Ascending aorta (tissue), 2 donors: ENCODE data around the gene CACNA2D1. TPM values are rescaled to one million over a fixed set of nuclear protein-coding genes. Genes with fewer than 3 reads are reported as not detected.

ENCODE experiments used
- DNase-seq, 2 donors: peaks; one replicate each; pipeline ENCODE4 v3.0.0-alpha.2; 2019; ENCODE audit warnings: low spot score in 2 of 2
- H3K27ac ChIP-seq, 2 donors: fragments of 200-600 bp; sonication (generic); one replicate each; pipeline ENCODE4 v1.5.1; 2016 to 2017; ENCODE audit warnings: mild to moderate bottlenecking in 1 of 2
- H3K27me3 ChIP-seq: fragments of 200-600 bp; sonication (generic); one replicate; pipeline ENCODE4 v1.5.1; 2017
- H3K36me3 ChIP-seq, 2 donors: fragments of 200-600 bp; sonication (generic); one replicate each; pipeline ENCODE4 v1.5.1; 2016
- H3K4me1 ChIP-seq, 2 donors: fragments of 200-600 bp; sonication (generic); one replicate each; pipeline ENCODE4 v1.5.1; 2016 to 2017; ENCODE audit warnings: mild to moderate bottlenecking in 1 of 2
- H3K4me3 ChIP-seq, 2 donors: fragments of 200-600 bp; sonication (generic); one replicate each; pipeline ENCODE4 v1.5.1; 2016 to 2017; ENCODE audit warnings: mild to moderate bottlenecking in 1 of 2
- H3K9me3 ChIP-seq, 2 donors: fragments of 200-600 bp; sonication (generic); one replicate each; pipeline ENCODE4 v1.5.1; 2016
- CTCF ChIP-seq, 3 experiments: fragments of 200-600 bp in 2 of 3; fragments of 450-650 bp in 1 of 3; sonication (generic) in 2 of 3; IDR thresholded peaks; one replicate each; pipeline ENCODE4 v1.5.1; 2016 to 2019; ENCODE audit warnings: antibody characterized with exemption in 3 of 3, mild to moderate bottlenecking in 1 of 3, moderate library complexity in 1 of 3
- intact Hi-C: fragments of 100-400 bp; cut with DNase I; formaldehyde crosslinking; loops from one replicate; pipeline ENCODE4 v1.15.1; 2023
- total RNA-seq: library from RNA; depleted of rRNA; stranded (reverse); fragments of >200 nt; gene quantifications from one replicate; pipeline ENCODE4 v1.1.0, GENCODE V29; 2016

CACNA2D1 gene
- total RNA-seq, 1 donor from 2014 or later = 17.3 TPM

- Histone ChIP-seq H3K27ac (no peak overlapping the region), H3K4me3 (no peak overlapping the region), H3K4me1 (no peaks in the 10 kb centered on the region), H3K9me3 (no peaks in the 10 kb centered on the region), H3K36me3 (no peaks in the 10 kb centered on the region), H3K27me3 (no peaks in the 10 kb centered on the region)
- intact Hi-C loops = no loop called here
- no peak for TF ChIP-seq CTCF (IDR thresholded peaks at IDR 0.05)
- DNase-seq = no peak
Observed at GRCh38 chr7:81932936-81933335, 510.6 kb downstream of the CACNA2D1 start.

DNA sequence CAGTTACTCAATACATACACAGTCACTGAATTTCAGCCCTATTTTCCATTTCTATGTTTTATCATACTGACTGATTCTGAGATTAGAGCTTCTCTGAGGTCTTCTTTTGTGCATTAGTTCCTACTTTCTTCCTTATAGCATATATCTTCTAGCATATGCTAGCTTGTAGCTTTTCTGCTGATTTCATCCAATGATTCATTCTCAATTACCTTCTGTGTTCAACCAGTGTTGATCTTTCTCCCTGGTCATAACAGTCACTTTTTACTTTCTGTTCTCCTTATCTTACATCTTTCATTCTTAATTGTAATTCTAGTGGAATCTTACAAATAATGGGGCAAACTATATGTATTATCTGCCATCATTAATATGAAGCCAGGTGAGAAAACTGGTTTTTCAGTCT is 514.2 kb downstream of the CACNA2D1 start:
- H3K4me3 ChIP-seq = no peak overlapping the region
- H3K36me3 ChIP-seq = no peaks in the 10 kb centered on the region
- H3K27ac ChIP-seq = no peak overlapping the region
- DNase-seq = no peak
- H3K9me3 ChIP-seq = no peaks in the 10 kb centered on the region
- intact Hi-C loops = no loop called here
- no peaks in the 10 kb centered on the region for H3K27me3 ChIP-seq
- no peak for TF ChIP-seq CTCF (IDR thresholded peaks at IDR 0.05)
- no peaks in the 10 kb centered on the region for H3K4me1 ChIP-seq

DNA sequence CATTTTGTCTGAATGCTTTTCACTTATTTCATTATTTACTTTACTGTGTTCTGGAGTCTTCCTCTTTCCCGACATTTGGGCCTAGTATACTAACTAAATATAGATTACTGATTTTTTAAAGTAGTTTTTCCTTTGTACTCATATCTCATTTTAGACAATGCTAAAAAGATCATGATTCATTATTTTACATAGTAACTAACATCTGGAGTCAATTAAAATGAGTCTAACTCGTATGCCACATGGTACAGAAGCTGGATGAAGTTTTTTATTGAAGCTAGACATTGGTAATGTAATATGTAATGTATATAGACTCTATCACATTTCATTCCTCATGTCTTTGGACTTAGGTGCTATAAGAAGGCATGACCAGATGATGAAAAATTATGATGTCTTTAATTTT is 517.4 kb downstream of the CACNA2D1 start:
- no peaks in the 10 kb centered on the region for H3K9me3 ChIP-seq
- intact Hi-C loops = no loop called here
- no peaks in the 10 kb centered on the region for H3K36me3 ChIP-seq
- no peak overlapping the region for H3K27ac ChIP-seq
- no peaks in the 10 kb centered on the region for H3K4me1 ChIP-seq
- no peaks in the 10 kb centered on the region for H3K27me3 ChIP-seq
- no peak for DNase-seq
- TF ChIP-seq CTCF (IDR thresholded peaks at IDR 0.05) = no peak
- no peak overlapping the region for H3K4me3 ChIP-seq

DNA sequence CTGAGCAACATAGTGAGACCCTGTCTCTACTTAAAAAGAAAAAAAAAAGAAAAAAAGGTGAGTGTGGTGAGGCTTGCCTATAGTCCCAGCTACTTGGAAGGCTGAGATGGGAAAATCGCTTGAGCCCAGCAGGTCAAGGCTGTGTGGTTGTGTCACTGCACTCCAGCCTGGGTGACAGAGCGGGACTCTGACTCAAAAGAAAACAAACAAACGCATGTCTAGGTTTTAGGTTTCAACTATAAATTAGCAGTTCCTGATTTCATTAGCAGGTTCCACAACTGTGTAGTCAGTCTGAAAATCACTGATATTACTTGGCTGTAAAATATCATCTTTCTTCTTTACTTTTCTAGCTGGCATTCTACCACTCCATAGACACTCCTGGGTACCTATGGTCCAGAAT is 518.0 kb downstream of the CACNA2D1 start:
- no peak overlapping the region for H3K4me3 ChIP-seq
- H3K9me3 ChIP-seq = no peaks in the 10 kb centered on the region
- no peaks in the 10 kb centered on the region for H3K27me3 ChIP-seq
- DNase-seq = no peak
- TF ChIP-seq CTCF (IDR thresholded peaks at IDR 0.05) = no peak
- H3K4me1 ChIP-seq = no peaks in the 10 kb centered on the region
- H3K36me3 ChIP-seq = no peaks in the 10 kb centered on the region
- H3K27ac ChIP-seq = no peak overlapping the region
- intact Hi-C loops = no loop called here

DNA sequence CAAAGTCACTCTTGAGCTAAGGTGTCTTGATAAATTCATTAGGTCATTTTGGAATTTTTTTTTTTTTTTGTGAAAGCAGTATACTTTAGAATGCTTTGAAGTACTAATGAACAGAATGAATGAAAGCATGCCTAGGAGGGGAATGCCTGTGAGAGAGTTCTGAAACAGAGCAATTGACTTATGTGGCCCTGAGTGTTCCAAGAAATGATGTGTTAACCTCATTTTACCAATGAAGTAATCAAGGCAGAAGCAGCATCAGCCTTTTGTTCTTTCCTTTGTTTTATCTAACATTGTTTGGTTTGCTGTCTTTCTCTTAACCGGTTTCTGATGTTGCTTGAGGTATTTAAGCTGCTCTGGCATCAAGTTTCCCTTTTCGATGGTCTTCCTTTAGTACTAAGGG is 519.1 kb downstream of the CACNA2D1 start:
- Histone ChIP-seq H3K4me3 (no peak overlapping the region), H3K27me3 (no peaks in the 10 kb centered on the region), H3K27ac (no peak overlapping the region), H3K36me3 (no peaks in the 10 kb centered on the region), H3K4me1 (no peaks in the 10 kb centered on the region), H3K9me3 (no peaks in the 10 kb centered on the region)
- no peak for DNase-seq
- intact Hi-C loops = no loop called here
- TF ChIP-seq CTCF (IDR thresholded peaks at IDR 0.05) = no peak

GRCh38 chr7:81919494-81919893 is 524.1 kb downstream of the CACNA2D1 start:
- H3K27ac ChIP-seq = no peak overlapping the region
- no peak for TF ChIP-seq CTCF (IDR thresholded peaks at IDR 0.05)
- no peak for DNase-seq

More at GRCh38 chr7:81919494-81919893, 524.1 kb downstream of the CACNA2D1 start:
- no peaks in the 10 kb centered on the region for H3K4me1 ChIP-seq
- peaks cover 3 to 15% of the 10 kb centered on the region in 2 donors for H3K9me3 ChIP-seq
- intact Hi-C loops = no loop called here
- no peak overlapping the region for H3K4me3 ChIP-seq
- no peaks in the 10 kb centered on the region for H3K27me3 ChIP-seq
- H3K36me3 ChIP-seq = no peaks in the 10 kb centered on the region
